VCaP (cell line): ENCODE measurements around the gene ARID4B.

ENCODE experiments used
- H3K27ac ChIP-seq: fragments of 450-650 bp; 2 replicates; pipeline ENCODE4 v1.5.1; 2017
- TF ChIP-seq, protein P1 (sequence below): fragments of 450-650 bp; conservative IDR thresholded peaks from 2 replicates; pipeline ENCODE4 v1.5.1; 2017; ENCODE audit warnings: mild to moderate bottlenecking, moderate library complexity

The ARID4B gene

DNA sequence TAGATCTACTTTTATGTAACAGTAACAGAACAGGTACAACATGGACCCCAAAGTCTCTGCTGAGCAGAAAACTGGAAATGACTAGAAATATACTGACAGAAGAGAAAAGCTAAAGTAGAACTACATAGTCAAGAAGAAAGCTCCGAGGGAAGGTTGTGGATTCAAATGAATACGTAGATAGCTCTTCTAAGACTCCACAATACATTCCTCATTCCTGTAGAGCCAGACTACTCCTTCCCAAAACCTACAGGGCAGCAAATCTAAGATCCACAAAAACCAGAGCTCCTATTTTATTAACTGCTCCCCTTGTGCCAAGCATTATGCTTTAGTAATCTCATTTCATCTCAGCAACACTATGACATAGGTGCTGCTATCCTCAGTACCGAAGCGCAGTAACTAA, 35.2 kb downstream of the ARID4B start:
- TF ChIP-seq, protein P1, sequence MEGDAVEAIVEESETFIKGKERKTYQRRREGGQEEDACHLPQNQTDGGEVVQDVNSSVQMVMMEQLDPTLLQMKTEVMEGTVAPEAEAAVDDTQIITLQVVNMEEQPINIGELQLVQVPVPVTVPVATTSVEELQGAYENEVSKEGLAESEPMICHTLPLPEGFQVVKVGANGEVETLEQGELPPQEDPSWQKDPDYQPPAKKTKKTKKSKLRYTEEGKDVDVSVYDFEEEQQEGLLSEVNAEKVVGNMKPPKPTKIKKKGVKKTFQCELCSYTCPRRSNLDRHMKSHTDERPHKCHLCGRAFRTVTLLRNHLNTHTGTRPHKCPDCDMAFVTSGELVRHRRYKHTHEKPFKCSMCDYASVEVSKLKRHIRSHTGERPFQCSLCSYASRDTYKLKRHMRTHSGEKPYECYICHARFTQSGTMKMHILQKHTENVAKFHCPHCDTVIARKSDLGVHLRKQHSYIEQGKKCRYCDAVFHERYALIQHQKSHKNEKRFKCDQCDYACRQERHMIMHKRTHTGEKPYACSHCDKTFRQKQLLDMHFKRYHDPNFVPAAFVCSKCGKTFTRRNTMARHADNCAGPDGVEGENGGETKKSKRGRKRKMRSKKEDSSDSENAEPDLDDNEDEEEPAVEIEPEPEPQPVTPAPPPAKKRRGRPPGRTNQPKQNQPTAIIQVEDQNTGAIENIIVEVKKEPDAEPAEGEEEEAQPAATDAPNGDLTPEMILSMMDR = no peak
- no peak overlapping the region for H3K27ac ChIP-seq

DNA sequence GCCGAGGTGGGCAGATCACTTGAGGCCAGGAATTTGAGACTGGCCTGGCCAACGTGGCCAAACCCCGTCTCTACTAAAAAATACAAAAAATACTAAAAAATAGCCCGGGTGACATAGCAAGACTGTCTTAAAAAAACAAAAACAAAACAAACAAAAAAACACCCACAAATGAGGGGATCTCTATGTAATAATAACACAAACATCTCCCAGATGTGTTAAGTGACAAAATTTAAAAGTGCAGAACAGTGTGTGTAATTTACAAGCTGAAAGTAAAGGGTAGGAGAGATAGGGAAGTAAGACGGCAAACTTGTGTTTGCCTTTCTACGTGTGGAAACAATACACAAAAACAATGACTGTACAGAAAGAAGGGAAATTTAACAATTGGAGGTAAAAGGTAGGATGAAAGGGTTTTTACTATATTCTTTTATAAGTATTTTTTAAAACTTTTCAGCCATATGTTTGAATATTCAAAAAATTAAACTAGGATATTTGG, 36.3 kb downstream of the ARID4B start:
- H3K27ac ChIP-seq = 0 out of 2 replicates have a peak overlapping the region, but pooled peaks have one; percentile 1
- TF ChIP-seq, protein P1 = no peak

DNA sequence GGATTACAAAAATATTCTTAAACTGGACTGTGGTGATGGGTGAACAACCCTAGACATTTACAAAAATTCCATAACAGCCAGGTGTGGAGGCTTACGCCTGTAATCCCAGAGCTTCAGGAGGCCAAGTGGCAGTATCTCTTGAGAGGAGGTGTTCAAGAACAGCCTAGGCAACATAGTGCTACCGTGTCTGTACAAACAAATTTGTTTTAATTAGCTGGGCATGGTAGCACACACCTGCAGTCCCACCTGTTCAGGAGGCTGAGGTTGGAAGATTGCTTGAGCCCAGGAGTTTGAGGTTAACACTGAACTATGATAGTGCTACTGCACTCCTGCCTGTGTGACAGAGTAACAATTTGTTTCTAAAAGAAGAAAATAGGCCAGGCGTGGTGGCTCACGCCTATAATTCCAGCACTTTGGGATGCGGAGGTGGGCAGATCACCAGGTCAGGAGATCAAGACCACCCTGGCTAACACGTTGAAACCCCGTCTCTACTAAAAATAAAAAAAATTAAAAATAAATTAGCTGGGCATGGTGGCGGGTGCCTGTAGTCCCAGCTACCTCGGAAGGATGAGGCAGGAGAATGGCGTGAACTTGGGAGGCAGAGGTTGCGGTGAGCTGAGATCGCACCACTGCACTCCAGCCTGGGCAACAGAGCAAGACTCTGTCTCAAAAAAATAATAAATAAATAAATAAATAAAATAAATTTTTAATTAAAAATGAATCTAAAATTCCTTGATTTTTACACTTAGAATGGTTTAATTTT, 37.1 kb downstream of the ARID4B start:
- no peak overlapping the region for H3K27ac ChIP-seq
- TF ChIP-seq, protein P1 = no peak

DNA sequence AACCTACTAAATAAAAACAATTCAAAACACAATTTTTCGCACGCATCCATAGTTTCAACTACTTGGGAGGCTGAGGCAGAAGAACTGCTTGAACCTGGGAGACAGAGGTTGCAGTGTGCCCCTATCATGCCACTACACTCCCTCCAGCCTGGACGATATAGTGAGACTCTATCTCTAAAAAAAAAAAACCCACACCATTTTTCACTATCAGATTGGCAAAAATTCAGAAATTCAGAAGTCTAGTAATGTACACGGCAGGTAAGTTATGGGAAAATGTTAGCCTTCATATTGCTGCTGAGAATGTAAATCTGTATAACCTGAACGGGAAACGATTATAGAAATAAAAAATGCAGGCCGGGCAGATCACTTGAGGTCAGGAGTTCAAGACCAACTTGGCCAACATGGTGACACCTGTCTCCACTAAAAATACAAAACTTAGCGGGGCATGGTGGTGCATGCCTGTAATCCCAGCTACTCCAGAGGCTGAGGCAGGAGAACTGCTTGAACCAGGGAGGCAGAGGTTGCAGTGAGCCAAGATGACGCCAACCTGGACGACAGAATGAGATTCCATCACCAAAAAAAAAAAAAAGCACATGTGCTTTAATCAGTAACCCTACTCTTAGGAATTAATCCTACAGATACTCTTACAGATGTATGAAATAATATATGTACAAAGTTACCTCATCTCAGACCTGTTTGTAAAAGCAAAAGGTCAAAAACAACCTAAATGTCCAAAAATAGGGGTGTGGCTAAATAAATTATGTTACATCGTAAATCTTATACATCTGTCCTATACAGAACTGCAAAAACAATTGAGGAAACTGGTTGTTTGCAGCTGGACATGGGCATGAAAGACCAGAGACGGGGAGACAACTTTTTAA, 37.9 kb downstream of the ARID4B start:
- TF ChIP-seq, protein P1 = no peak

DNA sequence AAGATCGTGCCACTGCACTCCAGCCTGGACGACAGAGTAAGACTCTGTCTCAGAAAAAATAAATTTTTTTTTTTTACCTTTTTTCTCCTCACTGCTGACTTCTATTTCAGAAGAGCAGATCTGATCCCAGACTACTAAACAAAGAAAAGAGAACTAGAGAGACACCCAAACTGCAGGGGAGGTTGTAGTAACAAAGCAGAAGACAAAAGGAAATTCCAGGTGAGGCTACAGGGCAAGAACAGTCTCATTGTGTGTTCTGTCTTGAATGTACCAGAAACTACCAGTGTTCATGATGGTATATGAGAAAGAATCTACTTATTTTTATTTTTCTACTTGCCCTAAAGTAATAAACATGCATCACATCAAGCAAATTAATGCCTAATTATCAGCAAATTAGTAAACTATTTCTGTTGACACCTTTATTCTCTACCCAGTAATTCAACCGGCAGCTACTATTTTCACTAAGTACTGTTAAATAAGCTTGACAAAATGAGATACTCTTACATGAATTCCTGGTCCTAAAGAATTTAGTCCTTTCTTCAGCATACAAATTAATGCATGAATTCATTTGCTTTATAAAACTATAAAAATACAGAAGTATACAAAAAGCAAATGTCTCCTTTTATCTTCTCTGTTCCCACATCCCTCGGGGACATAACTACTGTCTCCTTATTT, 40.6 kb downstream of the ARID4B start:
- H3K27ac ChIP-seq = no peak overlapping the region
- TF ChIP-seq, protein P1 = no peak

More for the DNA sequence above, 37.9 kb downstream of the ARID4B start:
- no peak overlapping the region for H3K27ac ChIP-seq

DNA sequence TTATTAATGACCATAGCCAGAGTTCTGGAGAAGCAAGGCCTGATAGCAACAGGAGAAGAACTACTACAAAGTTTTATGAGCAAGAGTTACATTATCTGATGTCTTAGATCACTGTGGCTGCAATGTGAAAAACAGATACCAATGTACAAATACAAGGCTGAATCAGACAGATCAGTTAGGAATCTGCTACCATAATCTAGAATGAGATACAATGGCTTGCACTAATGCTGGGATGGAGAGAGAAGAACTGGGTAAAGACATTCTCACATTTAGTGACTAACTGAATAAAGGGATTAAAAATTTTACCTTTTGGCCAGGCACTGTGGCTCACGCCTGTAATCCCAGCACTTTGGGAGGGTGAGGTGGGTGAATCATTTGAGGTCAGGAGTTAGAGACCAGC, 41.3 kb downstream of the ARID4B start:
- no peak overlapping the region for H3K27ac ChIP-seq
- TF ChIP-seq, protein P1 = no peak
